Prostate gland (tissue), 2 donors: ENCODE data around the gene SLC6A11. TPM values are rescaled to one million over a fixed set of nuclear protein-coding genes. Genes with fewer than 3 reads are reported as not detected.

ENCODE experiments used
- DNase-seq: peaks from one replicate; pipeline ENCODE4 v3.0.0-alpha.2; 2019; ENCODE audit warnings: low spot score
- H3K27ac ChIP-seq, 2 donors: fragments of 200-600 bp; sonication (generic); 2 replicates each; pipeline ENCODE4 v1.5.1; 2017 to 2019
- H3K27me3 ChIP-seq: fragments of 200-600 bp; sonication (generic); replicated peaks from 2 replicates; pipeline ENCODE4 v1.5.1; 2019; ENCODE audit not compliant: insufficient read depth
- H3K36me3 ChIP-seq, 2 donors: fragments of 200-600 bp; sonication (generic); 1 replicate in 1 of 2; 2 replicates in 1 of 2; pipeline versions ENCODE4 v1.5.1 to v1.8.1; 2017 to 2019
- H3K4me1 ChIP-seq: fragments of 200-600 bp; sonication (generic); replicated peaks from 2 replicates; pipeline ENCODE4 v1.5.1; 2019
- H3K4me3 ChIP-seq, 2 donors: fragments of 200-600 bp; sonication (generic); 2 replicates each; pipeline ENCODE4 v1.5.1; 2017 to 2019
- H3K9me3 ChIP-seq: fragments of 200-600 bp; sonication (generic); 2 replicates; pipeline ENCODE4 v1.5.1; 2017
- CTCF ChIP-seq, 4 experiments: fragments of 200-600 bp in 2 of 4; fragments of 450-650 bp in 2 of 4; sonication (generic) in 2 of 4; IDR thresholded peaks; 1 replicate in 3 of 4; 2 replicates in 1 of 4; pipeline ENCODE4 v1.5.1; 2016 to 2019; ENCODE audit warnings: antibody characterized with exemption in 4 of 4, mild to moderate bottlenecking in 2 of 4, moderate library complexity in 2 of 4
- POLR2A ChIP-seq: fragments of 450-650 bp; IDR thresholded peaks from one replicate; pipeline ENCODE4 v1.6.1; 2016; ENCODE audit warnings: antibody characterized with exemption, mild to moderate bottlenecking
- POLR2AphosphoS5 ChIP-seq: sonication (generic); formaldehyde crosslinking; IDR thresholded peaks from one replicate; pipeline ENCODE4 v1.6.1; 2017; ENCODE audit warnings: antibody characterized with exemption
- WGBS: methylation state at CpG from one replicate; pipeline ENCODE4 v1.1.5; 2018; 5-methylcytosine and 5-hydroxymethylcytosine counted together
- intact Hi-C: fragments of 100-400 bp; cut with DNase I; formaldehyde crosslinking; loops from one replicate; pipeline ENCODE4 v1.14.2; 2022
- total RNA-seq, 2 donors: library from RNA; depleted of rRNA; stranded (reverse); fragments of >200 nt; gene quantifications; one replicate each; pipeline ENCODE4 v1.1.0, GENCODE V29; 2016

The SLC6A11 gene
- total RNA-seq, 2 donors from 2014 or later = 3.6 to 6.9 TPM

- peaks cover 3% of the 10 kb centered on the region for H3K27me3 ChIP-seq
- no peak overlapping the region for H3K27ac ChIP-seq
- H3K36me3 ChIP-seq = no peaks in the 10 kb centered on the region
- no peaks in the 10 kb centered on the region for H3K4me1 ChIP-seq
- intact Hi-C loops = no loop called here
- 82% methylated on average over 3 of the region's 3 CpGs for WGBS
- H3K9me3 ChIP-seq = no peaks in the 10 kb centered on the region
- DNase-seq = no peak
- TF ChIP-seq POLR2AphosphoS5 (no peak), POLR2A (no peak), CTCF (IDR thresholded peaks at IDR 0.05) (no peak)
- no peak overlapping the region for H3K4me3 ChIP-seq
These were observed 40.2 kb upstream of the SLC6A11 start for GRCh38 chr3:10775828-10776227.

- 70% methylated on average over 2 of the region's 2 CpGs for WGBS
- Histone ChIP-seq H3K36me3 (no peaks in the 10 kb centered on the region), H3K4me1 (no peaks in the 10 kb centered on the region), H3K4me3 (no peak overlapping the region), H3K27me3 (peaks cover 3% of the 10 kb centered on the region), H3K27ac (no peak overlapping the region), H3K9me3 (no peaks in the 10 kb centered on the region)
- TF ChIP-seq POLR2AphosphoS5 (no peak), POLR2A (no peak), CTCF (IDR thresholded peaks at IDR 0.05) (no peak)
- intact Hi-C loops = no loop called here
- no peak for DNase-seq
These were observed 38.4 kb upstream of the SLC6A11 start for GRCh38 chr3:10777627-10778026.

GRCh38 chr3:10778492-10779292 lies 37.3 kb upstream of the SLC6A11 start:
- peaks cover 4% of the 10 kb centered on the region for H3K27me3 ChIP-seq
- TF ChIP-seq POLR2AphosphoS5 (no peak), POLR2A (no peak), CTCF (IDR thresholded peaks at IDR 0.05) (no peak)

GRCh38 chr3:10779293-10779805 lies 36.7 kb upstream of the SLC6A11 start:
- H3K9me3 ChIP-seq = no peaks in the 10 kb centered on the region
- H3K36me3 ChIP-seq = no peaks in the 10 kb centered on the region
- no peak for DNase-seq
- H3K4me1 ChIP-seq = no peaks in the 10 kb centered on the region
- intact Hi-C loops = no loop called here
- H3K27ac ChIP-seq = no peak overlapping the region
- 46% methylated on average over 8 of the region's 8 CpGs for WGBS
- no peak overlapping the region for H3K4me3 ChIP-seq
- TF ChIP-seq POLR2AphosphoS5 (no peak), CTCF (IDR thresholded peaks at IDR 0.05) (no peak), POLR2A (no peak)
- peaks cover 8% of the 10 kb centered on the region for H3K27me3 ChIP-seq

More at GRCh38 chr3:10778492-10779292, 37.3 kb upstream of the SLC6A11 start:
- no peak for DNase-seq
- Histone ChIP-seq H3K9me3 (no peaks in the 10 kb centered on the region), H3K4me3 (no peak overlapping the region), H3K27ac (no peak overlapping the region), H3K4me1 (no peaks in the 10 kb centered on the region), H3K36me3 (no peaks in the 10 kb centered on the region)
- 75% methylated on average over 8 of the region's 8 CpGs for WGBS
- intact Hi-C loops = no loop called here

- peaks cover 5% of the 10 kb centered on the region for H3K27me3 ChIP-seq
- no peaks in the 10 kb centered on the region for H3K9me3 ChIP-seq
- H3K36me3 ChIP-seq = no peaks in the 10 kb centered on the region
- H3K4me1 ChIP-seq = no peaks in the 10 kb centered on the region
- intact Hi-C loops = no loop called here
- TF ChIP-seq POLR2A (no peak), POLR2AphosphoS5 (no peak), CTCF (IDR thresholded peaks at IDR 0.05) (no peak)
- H3K27ac ChIP-seq = no peak overlapping the region
- no peak overlapping the region for H3K4me3 ChIP-seq
- WGBS = 60% methylated on average over 5 of the region's 5 CpGs
- no peak for DNase-seq
These were observed 35.8 kb upstream of the SLC6A11 start for GRCh38 chr3:10780243-10780642.
